Uterus (tissue), 4 donors: ENCODE measurements around the gene CPE. TPM values are rescaled to one million over a fixed set of nuclear protein-coding genes. Genes with fewer than 3 reads are reported as not detected.

Experiments used
- DNase-seq, 2 donors: peaks; one replicate each; pipeline ENCODE4 v3.0.0-alpha.2; 2019 to 2020
- H3K27ac ChIP-seq, 2 donors: fragments of 200-600 bp; sonication (generic); 1 replicate in 1 of 2; 2 replicates in 1 of 2; pipeline ENCODE4 v1.5.1; 2016 to 2018
- H3K27me3 ChIP-seq, 2 donors: fragments of 200-600 bp; sonication (generic); one replicate each; pipeline ENCODE4 v1.5.1; 2018 to 2019; ENCODE audit warnings: control low read depth in 1 of 2
- H3K36me3 ChIP-seq, 2 donors: fragments of 200-600 bp; sonication (generic); one replicate each; pipeline ENCODE4 v1.5.1; 2019; ENCODE audit warnings: control low read depth in 1 of 2
- H3K4me1 ChIP-seq, 2 donors: fragments of 200-600 bp; sonication (generic); one replicate each; pipeline ENCODE4 v1.5.1; 2018 to 2019; ENCODE audit warnings: control low read depth in 1 of 2
- H3K4me3 ChIP-seq, 2 donors: fragments of 200-600 bp; sonication (generic); 1 replicate in 1 of 2; 2 replicates in 1 of 2; pipeline ENCODE4 v1.5.1; 2018 to 2019; ENCODE audit warnings: mild to moderate bottlenecking in 1 of 2
- H3K9me3 ChIP-seq, 2 donors: fragments of 200-600 bp; sonication (generic); one replicate each; pipeline ENCODE4 v1.5.1; 2019; ENCODE audit warnings: control low read depth in 1 of 2
- CTCF ChIP-seq, 4 experiments: fragments of 200-600 bp in 2 of 4; fragments of 450-650 bp in 2 of 4; sonication (generic) in 2 of 4; IDR thresholded peaks; one replicate each; pipeline ENCODE4 v1.5.1; 2016 to 2019; ENCODE audit warnings: antibody characterized with exemption in 4 of 4, mild to moderate bottlenecking in 2 of 4, moderate library complexity in 1 of 4
- POLR2A ChIP-seq, 2 donors: fragments of 450-650 bp; IDR thresholded peaks; one replicate each; pipeline ENCODE4 v1.6.1; 2016; ENCODE audit warnings: antibody characterized with exemption in 2 of 2, mild to moderate bottlenecking in 1 of 2, moderate library complexity in 1 of 2
- intact Hi-C: fragments of 100-400 bp; cut with DNase I; formaldehyde crosslinking; loops from one replicate; pipeline ENCODE4 v1.15.1; 2023; ENCODE audit warnings: low total_unique reads
- total RNA-seq, 4 donors: library from RNA; depleted of rRNA in 3 of 4; stranded (reverse); fragments of >200 nt in 3 of 4; gene quantifications; one replicate each; pipeline versions ENCODE4 v1.1.0 to v1.2.4, GENCODE V29; 2014 to 2023
- donor health status: DM: yes; HTN: yes; CAD: no.

CPE gene
- total RNA-seq, 4 donors from 2014 or later, result 85.0 to 395 (median 129) TPM

- Histone ChIP-seq H3K27ac (no peak overlapping the region), H3K36me3 (no peaks in the 10 kb centered on the region), H3K4me1 (no peaks in the 10 kb centered on the region), H3K27me3 (no peaks in the 10 kb centered on the region), H3K9me3 (no peaks in the 10 kb centered on the region), H3K4me3 (no peak overlapping the region)
- no peak for TF ChIP-seq POLR2A (IDR thresholded peaks at IDR 0.05)
- TF ChIP-seq CTCF (IDR thresholded peaks at IDR 0.05), result no peak
- no peak for DNase-seq
- intact Hi-C loops, result no loop called here
Measured at GRCh38 chr4:165402375-165402774, 23.6 kb downstream of the CPE start.

GRCh38 chr4:165403048-165403447 lies 24.2 kb downstream of the CPE start:
- Histone ChIP-seq H3K27me3 (no peaks in the 10 kb centered on the region), H3K4me1 (no peaks in the 10 kb centered on the region), H3K36me3 (no peaks in the 10 kb centered on the region), H3K27ac (no peak overlapping the region), H3K9me3 (no peaks in the 10 kb centered on the region), H3K4me3 (no peak overlapping the region)
- TF ChIP-seq CTCF (IDR thresholded peaks at IDR 0.05), result no peak
- no peak for TF ChIP-seq POLR2A (IDR thresholded peaks at IDR 0.05)
- intact Hi-C loops, result no loop called here
- no peak for DNase-seq

DNA sequence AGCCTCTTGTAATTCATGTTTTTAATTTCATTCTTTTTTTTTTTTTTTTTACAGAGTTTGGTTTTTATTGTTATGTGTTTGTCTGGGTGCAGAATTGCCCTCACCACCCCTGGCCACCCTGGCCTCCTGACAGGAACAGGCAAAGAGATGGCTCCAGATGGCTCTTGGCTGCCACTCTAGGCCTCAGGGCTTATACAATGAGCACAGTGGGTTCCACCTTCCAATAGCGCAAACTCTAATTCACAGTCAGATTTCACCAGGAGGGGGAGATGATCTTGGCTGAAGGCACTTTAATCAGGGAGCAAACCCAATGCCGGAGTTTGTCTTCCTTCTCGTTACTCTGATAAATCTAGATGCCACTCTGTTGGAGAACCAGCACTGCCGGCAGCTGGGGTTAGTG lies 24.8 kb downstream of the CPE start:
- DNase-seq, result no peak
- no peak overlapping the region for H3K4me3 ChIP-seq
- no peaks in the 10 kb centered on the region for H3K27me3 ChIP-seq
- no peaks in the 10 kb centered on the region for H3K4me1 ChIP-seq
- no peak overlapping the region for H3K27ac ChIP-seq
- no peak for TF ChIP-seq CTCF (IDR thresholded peaks at IDR 0.05)
- intact Hi-C loops, result no loop called here
- H3K9me3 ChIP-seq, result no peaks in the 10 kb centered on the region
- H3K36me3 ChIP-seq, result no peaks in the 10 kb centered on the region

- no peak overlapping the region for H3K27ac ChIP-seq
- no peaks in the 10 kb centered on the region for H3K36me3 ChIP-seq
- H3K4me1 ChIP-seq, result no peaks in the 10 kb centered on the region
- no peak for DNase-seq
- TF ChIP-seq CTCF (IDR thresholded peaks at IDR 0.05), result no peak
- no peak for TF ChIP-seq POLR2A (IDR thresholded peaks at IDR 0.05)
- no peak overlapping the region for H3K4me3 ChIP-seq
- no peaks in the 10 kb centered on the region for H3K9me3 ChIP-seq
- intact Hi-C loops, result no loop called here
- H3K27me3 ChIP-seq, result no peaks in the 10 kb centered on the region
Measured at GRCh38 chr4:165404080-165404479, 25.3 kb downstream of the CPE start.

DNA sequence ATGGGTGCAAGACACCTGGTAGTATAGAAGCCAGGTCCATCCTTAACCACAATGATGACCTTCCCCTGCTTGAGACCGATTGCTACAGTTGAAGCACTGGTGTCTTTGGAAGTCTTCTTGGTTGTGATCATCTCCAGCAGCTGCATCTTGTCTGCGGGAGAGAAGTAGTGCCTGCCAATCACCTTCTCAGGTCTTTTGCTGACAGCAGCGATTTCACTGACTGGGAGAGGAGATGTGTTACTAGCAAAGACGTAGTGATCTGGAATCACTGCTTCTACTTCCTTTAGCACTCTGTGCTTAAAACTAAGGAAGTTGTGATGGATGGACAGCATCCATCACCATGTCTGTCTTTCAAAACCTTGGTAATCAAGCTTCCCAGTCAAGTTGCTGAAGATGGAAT lies 25.9 kb downstream of the CPE start:
- Histone ChIP-seq H3K9me3 (no peaks in the 10 kb centered on the region), H3K27ac (no peak overlapping the region), H3K27me3 (no peaks in the 10 kb centered on the region), H3K36me3 (no peaks in the 10 kb centered on the region), H3K4me1 (no peaks in the 10 kb centered on the region), H3K4me3 (no peak overlapping the region)
- TF ChIP-seq POLR2A (IDR thresholded peaks at IDR 0.05), result no peak
- no peak for TF ChIP-seq CTCF (IDR thresholded peaks at IDR 0.05)
- no peak for DNase-seq
- intact Hi-C loops, result no loop called here
